Lung microvascular endothelial cell (primary cell): ENCODE data around the gene ACAA2. TPM values are rescaled to one million over a fixed set of nuclear protein-coding genes. Genes with fewer than 3 reads are reported as not detected.
A peak's percentile ranks its signal among the peaks of the same experiment; 100 is the strongest.
"Not testable (repeated sequence)": the region's sequence is repeated elsewhere in the genome, so short reads cannot be mapped to it uniquely, and the experiment has no call there.

Experiments used
- DNase-seq, 2 donors: peaks; one replicate each; pipeline versions ENCODE4 v3.0.0 to v3.0.0-alpha.2; 2010; ENCODE audit warnings: low read depth in 2 of 2
- total RNA-seq: library from RNA; depleted of rRNA; stranded (reverse); fragments of >200 nt; gene quantifications from 2 replicates; pipeline ENCODE4 v1.2.1, GENCODE V29; 2014

Gene ACAA2
- total RNA-seq, 1 donor from 2014 or later: 13.5 TPM

DNA sequence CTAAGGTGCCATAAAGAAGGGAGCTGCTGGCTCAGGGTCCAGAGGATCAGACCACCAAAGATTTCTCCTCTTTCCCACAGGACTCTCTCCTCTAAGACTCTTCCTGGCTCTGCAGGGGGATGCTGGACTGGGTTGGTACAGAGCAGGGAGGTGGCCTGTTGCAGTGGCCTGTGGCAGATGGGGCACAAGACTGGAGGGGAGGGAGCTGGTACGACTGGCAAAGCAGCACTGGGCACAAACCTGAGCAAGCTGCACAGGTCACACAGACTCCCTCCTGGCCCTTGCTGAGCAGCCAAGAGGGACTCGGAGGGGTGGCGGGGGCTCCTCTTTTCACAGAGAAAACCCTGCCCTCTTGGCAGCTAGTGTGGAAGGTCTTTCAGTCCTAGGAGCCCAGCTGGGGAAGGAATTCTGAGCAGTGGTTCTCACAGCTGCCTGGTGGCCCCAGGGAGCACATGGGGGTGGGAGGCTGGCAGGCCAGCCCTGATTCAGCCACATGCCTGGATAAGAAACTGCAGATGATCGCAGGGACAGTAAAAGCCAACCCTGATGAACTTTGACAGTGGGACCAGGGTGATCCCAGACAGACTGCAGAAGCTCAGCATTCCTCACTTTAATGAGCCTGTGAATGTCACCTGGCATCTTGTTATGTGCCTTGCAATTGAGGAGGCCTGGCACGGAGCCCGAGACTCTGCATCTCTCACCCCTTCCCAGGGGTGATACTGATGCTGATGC is 32.5 kb upstream of the ACAA2 start:
- DNase-seq: no peak

DNA sequence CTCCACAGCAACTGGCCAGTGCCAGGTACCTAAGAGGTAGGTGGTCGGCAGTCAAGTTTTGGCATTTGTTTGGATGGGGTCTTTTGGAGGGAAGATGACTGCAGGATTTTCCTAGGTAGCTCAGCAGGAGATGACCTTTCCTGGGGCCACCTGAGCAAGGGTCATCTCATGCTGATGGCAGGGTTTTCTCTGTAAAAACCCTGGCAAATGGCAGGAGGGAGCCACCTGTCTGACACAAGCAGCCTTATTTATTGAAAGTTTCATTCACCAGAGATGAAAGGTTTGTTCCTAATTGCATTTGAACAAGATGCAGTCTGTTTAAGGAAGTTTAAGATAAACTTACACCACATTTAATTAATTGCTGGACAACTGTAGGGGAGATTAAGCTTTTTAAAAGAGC is 31.6 kb upstream of the ACAA2 start:
- DNase-seq: no peak

DNA sequence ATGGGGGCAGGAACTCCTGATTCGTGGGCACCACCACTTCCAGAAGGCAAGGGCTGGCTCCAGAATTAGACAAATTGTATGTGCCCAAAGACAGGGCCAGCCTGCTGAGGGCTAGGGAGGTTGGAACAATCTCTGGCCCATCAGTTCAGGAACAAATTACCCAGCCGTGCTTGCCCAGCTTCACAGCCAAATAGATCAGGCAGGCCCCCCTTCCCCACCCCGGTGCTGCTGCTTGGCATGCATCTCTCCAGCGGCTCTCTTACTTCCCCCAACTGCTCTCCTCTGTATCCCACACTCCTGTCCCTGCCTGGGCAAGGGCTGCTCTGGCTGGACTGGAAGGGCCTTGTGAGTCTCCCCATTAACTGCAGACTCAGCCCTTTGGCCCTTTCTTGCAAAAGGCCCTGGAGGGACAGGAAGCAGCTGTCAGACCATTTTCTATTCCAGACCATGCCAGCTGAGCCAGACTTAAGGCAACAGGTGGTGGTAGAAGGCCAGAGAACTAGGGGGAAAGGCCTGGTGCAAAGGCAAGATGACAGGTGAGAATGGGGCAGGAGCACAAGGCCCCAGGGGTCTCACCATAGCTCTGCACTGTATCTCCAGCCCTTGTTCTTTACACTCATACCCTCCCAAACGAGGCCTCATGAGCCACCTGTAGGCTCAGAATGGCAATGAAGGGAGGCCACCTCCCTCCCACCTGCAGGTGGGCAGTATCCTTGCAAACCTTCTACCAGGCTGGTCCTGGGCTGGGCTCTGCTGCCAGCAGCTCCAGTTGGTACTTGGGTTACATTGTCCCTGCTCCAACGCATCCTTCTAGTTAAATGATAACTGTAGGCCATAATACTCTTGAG is 30.7 kb upstream of the ACAA2 start:
- peak in 1 of 2 donors; percentile 13 for DNase-seq

DNA sequence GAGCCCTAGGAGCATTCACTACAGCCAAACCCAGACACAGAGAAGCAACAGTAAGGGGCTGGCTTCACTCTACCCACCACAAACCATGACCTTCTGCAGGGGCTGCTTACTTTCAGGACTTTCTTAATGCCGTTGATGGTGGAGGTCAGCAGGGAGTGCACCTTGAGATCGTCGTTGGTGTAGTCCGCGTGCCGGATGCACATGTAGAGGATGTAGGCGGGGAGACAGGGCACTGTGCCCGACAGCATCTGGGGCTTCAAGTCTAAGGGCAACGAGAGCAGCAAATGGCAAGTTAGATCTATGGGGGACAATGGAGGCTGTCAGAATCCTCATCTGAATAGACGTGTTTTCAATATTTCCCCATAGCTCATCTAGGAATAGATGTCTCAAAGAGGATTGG is 29.8 kb upstream of the ACAA2 start:
- no peak for DNase-seq

DNA sequence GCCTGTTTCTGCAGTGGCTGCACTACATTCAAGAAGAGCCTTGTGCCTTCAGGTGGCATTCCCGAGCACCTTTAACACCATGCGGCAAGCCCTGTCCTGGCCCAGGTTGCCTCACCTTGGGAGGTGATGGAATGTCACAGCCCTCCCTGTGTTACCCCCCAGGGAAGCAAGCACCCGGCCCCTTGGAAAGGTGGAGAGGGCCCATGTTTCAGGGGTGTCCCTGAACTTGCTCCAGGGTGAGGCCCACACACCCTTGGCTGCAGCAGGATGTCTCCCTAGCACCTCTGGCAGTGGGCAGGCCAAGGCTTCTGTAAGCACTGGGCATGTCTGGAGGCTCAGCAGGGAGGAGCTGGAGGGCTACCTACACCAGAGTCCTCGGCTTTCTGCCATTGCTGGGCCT is 29.3 kb upstream of the ACAA2 start:
- DNase-seq: no peak

DNA sequence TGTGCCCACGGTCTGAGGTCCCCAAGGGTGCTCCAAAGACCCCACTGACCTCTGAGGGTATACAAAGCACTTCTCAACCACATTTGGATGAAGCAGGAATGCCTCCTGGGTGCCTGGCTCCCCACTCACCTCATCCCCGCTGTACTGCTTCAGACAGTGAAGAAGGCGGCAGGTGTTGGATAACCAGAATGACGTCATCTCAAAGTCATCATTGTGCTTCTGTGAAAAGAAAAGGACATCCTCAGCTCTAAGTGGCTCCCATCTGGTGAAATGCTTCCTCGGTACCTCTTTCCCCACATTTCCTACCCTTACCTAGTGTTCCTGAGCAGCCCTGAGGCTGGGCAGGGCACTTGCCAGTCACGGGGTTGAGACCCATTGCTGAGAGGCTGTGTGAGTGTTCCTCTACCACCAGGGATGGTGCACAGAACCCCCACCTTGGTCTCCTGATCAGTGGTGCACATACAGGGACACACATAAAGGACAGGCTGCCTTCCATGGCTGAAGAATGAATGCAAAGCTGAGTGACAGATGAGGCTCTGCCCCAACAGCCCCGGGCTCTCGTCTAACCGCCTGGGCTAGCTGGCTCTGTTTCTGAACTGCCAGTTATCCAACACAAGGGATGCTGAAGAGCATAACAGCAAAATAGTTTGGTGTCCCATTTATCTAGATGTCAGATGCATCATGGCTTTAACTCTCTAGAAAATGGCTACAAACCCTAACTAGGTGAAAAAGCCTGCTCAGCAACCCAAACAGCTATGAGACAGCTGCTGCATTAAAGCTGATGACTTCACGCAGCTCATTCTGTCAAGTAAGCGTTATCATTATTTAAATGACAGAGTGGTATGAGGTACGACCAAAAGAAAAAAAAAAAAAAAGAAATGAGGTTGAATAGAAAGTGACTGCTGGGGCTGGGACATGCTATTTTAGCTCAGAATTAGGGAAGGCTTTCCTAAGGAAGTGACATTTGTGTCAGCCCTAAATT is 28.2 kb upstream of the ACAA2 start:
- DNase-seq: no peak

DNA sequence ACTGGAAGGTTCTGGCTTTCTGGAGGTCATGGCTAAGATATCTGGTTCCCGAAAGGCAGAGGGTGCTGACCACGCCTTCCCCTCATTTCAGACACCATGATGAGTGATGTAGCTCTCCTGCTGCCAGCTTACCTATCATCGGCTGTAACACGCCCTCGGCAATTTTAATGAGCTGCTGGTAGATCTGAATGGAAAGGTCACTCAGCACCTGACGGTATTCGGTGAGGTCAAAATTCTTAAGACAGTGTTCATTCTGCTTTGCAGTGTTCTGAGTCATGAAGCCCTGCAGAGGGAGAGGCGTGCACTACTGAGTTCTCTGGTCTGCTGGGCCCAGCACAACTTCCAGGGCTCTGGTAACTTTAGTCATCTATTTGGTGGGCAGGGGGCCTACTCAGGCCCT is 25.7 kb upstream of the ACAA2 start:
- no peak for DNase-seq

DNA sequence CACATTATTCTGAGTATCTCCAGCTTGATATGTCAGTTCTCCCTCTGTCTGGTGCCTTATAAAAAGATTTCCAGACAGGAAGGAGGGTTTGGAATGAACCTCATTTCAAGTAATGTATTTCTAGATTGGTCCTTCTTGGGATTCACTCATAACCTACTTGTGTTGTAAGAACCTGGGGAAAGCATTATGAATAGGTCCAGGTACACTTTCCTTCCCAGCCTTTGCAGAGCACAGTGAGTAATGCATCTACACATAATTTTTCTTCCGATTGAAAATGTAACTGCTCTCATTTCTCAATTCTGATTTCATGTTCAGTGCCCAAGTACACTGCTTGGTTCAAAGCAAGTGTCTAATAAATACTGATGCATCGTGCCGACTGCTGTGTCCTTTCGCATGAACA is 25.0 kb upstream of the ACAA2 start:
- no peak for DNase-seq

DNA sequence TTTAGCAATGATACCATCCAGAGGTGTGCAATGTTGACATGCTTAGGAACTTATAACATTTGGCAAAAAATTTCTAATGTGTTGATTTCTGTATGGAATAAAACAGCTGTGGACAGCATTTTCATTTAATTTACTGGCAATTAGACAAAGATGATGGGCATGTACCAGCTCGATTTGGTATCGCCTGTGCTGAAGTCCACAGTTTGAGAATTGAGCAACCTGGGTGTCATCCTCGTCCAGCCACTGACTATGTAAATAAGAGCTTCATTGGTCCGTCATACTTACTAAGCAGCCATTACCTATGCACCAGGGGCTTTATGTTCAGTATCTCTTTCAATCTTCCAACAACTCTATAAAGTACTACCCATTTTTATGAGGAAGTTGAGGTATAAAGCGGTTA is 24.6 kb upstream of the ACAA2 start:
- no peak for DNase-seq

DNA sequence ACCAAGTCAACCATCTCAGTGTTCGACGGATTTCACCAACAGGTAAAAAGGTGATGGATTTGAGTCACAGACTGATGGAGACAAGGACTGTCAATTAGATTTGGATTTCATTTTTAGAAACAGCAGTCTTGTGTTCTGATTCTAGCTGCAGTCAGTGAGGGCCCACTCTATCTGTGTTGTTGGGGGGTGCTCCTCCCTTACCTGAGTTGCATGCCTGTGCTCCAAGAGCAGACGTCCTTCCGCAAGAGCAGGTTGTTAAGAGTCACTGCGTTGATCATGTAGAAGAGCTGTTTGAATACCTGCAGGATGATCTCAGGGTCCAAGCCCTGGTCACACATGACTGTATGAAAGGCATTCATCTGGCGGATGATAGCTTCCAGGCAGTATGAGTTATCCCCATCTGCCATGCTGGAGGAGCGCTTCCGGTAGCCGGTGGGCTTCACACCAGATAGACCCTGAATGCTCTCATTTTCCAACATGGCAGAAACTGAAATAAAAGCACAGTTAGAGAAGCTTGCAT is 24.0 kb upstream of the ACAA2 start:
- not testable (repeated sequence) for DNase-seq

DNA sequence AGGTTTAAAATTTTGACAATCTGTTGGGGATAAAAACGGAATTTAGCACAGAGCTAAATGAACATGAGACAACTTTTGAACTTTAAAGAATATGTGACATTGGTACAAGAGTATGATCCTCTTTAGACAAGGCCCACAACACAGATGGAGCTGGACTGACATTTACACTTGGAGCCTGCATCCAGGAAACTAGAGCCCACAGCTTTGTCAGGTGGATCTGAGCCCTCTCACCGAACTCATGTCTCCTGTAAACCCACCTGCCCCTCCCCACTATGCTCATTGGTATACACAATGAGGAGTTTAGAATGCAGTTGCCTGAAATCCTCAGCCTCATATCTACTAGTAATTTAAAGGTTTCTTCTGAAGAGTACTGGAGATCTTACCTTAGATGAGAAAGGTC is 22.1 kb upstream of the ACAA2 start:
- DNase-seq: no peak

DNA sequence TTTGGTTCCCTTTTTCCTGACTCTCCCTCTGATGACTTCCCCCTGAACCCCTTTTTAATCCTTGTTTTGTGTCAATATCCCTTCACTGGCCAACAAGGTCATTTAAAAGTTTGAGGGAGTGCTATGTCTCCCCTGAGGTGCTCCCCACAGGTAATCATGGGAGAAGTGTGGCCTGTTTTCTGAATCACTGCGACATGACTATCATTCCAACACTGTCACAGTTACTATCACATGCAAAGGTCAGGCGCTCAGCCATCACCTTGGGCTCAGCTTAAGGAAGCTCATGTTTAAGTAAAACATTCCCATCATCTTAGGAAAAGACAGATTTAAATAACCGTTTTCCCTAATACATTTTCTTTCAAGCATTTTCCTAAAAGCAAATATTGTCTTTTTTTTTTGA is 20.9 kb upstream of the ACAA2 start:
- DNase-seq: no peak

DNA sequence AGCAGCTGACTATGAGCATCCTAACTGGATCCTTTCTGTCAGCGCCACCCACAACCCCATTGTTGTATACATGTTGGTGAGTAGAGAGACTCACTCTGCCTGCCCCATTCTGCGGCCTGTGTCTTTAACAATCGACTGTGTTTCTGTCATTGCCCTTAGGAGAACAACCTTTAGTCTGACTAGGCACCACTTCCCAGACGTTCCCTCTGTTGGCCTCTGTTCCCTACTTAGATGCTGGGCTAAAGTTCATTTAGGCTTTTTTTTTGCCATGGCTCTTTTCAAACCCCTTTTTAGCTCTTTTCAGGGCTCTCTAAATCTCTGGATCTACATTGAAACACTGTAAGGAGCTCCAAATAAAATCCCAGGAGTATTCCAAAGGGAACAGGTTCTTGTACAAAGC is 20.5 kb upstream of the ACAA2 start:
- DNase-seq: no peak

DNA sequence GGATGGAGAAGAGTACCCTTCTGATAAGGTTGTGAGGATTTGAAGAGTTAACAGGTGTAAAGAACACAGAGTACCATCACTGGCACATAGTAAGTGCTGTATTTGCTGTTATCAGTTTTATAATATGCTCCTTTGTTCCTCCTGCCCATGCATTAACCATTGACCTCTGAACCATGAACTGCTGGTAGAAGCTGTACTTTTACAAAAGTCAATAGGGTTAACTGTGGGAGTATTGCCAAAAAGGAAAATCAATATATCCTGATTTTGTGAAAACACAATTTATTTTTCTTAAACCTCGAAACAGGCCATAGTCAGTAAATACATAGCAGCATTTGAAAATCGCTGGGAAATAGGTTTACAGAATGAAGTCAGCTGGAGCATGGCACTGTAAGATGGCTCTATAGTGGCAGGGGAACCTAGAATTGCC is 18.9 kb upstream of the ACAA2 start:
- DNase-seq: no peak

DNA sequence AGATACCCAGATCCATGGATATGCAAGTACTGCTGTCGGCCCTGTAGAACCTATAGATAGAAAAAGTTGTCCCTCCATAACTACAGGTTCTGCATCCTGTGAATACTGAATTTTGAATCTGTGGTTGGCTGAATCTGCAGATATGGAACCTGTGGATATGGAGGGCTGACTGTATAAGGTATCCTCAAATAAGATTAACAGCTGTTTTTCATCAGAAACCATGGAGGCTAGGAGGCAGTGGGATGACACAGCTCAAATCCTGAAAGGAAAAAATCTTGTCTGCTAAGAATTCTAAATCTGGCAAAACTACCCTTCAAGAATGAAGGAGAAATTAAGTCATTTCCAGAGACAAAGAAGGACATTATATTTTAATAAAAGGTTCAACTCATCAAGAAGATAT is 14.7 kb upstream of the ACAA2 start:
- DNase-seq: no peak

DNA sequence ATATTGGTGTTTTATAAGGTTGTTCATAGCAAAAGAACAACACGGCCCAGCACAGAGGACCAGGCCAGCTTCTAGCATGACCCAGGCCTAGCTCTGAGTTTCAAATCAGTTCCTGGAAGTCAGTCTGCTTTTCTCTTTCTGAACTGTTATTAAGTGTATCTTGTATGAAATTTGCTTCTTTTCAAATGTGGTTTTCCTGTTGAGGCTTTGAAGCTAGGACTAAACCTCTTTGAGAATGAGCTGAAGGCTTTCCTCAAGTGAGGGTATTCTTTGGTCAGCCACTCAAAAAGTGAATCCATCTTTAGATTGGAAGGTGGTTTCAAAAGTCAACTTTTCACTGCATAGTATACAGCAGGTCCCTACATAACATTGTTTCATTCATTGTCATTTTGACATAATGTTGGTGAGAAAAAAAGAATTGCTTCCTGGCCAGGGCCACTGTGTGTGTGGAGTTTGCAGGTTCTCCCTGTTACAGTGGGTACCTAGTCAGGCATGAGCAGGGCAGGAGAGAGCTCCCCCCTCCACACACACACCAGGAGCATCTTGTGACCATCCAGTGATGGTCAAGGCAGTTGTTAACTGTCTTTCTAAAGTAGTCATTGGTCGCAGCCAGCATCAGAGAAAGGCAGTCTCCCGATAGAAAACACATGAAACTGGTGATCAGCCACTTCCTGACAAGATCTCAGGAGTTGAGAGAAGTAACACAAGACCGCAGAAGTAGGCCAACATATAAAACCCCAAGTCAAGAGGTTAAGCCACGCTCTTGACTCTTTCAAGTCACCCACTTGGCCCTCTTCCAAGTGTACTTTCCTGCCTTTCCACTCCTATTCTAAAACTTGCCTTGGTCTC is 6.7 kb upstream of the ACAA2 start:
- DNase-seq: peak in 1 of 2 donors; percentile 17

DNA sequence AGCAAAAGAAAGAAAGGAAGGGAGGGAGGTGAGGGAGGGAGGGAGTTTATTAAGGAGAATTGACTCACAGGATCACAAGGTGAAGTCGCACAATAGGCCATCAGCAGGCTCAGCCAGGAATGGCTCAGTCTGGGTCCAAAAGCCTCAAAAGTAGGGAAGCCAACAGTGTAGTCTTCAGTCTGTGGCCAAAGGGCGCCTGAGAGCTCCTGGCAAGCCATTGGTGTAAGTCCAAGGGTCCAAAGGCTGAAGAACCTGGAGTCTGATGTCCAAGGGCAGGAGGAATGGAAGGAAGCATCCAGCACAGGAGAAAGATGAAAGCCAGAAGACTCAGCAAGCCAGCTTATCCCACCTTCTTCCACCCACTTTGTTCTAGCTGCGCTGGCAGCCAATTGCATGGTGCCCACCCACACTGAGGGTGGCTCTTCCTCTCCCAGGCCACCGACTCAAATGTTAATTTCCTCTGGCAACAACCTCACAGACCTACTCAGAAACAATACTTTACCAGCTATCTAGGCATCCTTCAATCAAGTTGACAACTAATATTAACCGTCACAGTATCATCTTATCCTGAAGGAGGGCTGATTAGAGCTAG is 5.8 kb upstream of the ACAA2 start:
- DNase-seq: no peak

DNA sequence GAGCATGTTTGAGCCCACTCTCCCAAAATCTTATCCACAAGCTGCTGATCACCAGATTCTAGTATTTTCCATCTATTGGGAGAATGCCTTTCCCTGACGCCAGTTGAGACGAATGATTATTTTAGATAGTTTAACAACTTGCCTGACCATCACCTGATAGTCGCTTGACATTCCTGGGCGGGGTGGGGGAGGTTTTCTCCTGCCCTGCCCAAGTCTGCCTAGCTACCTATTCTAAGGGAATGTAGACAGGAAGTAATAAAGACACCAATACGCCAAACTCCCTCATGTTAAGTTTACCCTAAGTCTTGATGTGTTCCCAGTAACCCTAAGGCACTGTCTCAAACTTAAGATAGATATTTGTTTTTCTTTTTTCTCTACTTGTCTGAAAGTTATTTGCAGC is 4.6 kb upstream of the ACAA2 start:
- DNase-seq: no peak

DNA sequence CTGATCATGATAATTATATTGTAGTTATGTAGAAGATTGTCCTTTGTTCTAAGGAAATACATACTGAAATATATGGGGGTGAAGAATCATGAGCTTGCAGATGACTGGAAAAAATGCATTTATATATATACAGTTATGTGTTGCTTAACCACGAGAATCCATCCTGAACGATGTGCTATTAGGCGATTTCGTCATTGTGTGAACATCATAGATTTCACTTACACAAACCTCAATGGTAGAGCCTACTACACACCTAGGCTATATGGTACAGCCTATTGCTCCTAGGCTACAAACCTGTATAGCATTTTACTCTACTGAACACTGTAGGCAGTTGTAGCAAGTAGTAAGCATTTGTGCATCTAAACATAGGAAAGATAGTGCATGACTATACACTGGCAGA is 2.6 kb upstream of the ACAA2 start:
- DNase-seq: no peak

DNA sequence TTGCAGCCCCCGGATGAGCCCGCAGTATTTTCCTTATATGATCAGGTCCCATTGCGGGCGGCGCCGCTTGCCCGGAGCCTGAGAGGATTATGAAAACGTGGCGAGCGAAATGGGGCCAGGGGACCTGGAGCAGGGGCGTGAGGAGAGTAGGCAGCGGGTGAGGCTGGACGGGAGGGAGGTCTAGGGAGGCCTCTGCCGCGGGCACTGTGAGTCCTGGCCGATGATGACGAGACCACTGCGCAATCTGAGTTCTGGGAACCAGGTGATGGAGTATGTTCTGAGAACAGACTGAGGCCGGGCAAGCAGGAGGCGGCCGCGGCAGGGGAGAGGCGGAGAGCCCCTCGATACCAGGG is 790 bp upstream of the ACAA2 start:
- peak; percentile 55 for DNase-seq

DNA sequence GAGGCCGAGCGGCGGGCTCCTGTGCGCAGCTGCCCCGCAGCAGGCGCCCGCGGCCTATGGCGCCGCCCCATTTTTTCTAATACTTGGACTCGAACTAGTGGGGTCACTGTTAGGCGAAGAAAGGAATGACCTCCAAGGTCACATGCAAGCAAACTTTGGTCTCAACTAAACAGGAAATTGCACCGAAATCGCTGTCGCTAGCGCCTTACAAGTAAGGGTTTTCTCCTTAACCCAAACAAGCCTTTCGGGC is 339 bp downstream of the ACAA2 start:
- DNase-seq: peak in 1 of 2 donors; percentile 54
